Measurements from ENCODE around the gene ZNF804B. TPM values are rescaled to one million over a fixed set of nuclear protein-coding genes. Genes with fewer than 3 reads are reported as not detected.
A peak's percentile ranks its signal among the peaks of the same experiment; 100 is the strongest.

Gene ZNF804B
- total RNA-seq, 2 donors from 2014 or later: not detected

DNA sequence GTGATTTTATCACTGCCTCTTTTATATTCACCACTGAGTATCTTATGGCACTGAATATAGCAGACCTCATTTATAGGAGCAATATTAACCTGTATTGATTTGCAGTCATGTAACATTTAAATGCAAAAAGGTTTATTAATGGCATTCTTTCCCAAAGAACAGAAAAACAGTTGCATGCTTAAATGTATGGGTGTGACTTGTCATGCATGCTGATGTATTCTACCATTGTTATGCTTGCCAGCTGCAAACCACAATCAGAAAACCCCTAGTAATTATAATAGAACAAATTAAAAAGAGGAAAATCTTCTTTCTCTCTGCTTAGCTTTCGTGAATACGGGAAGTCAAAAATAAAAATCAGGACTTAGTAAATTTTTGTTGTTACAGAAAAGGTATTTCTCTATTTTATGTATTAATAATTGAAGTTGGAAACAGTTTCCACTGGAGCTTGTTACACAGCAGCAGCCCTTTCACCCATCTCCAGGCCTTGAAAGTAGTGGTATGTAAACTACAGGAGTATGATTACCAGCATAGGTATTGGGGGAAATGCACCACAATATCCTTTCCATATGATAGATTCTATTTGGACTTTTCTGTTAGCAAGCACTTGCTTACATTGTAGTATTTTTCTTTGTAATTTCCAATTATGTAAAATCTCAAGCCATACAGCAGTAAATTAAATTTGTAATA is 183.5 kb downstream of the ZNF804B start:
- Mint-ChIP-seq H3K27ac (no peak overlapping the region), H3K4me1 (ENCODE audit: low read depth) (no peaks in the 10 kb centered on the region), H3K9me3 (peaks cover 4 to 6% of the 10 kb centered on the region in 2 donors), H3K27me3 (ENCODE audit: low read depth) (no peaks in the 10 kb centered on the region), H3K36me3 (ENCODE audit: insufficient read depth in 2 of 2) (no peaks in the 10 kb centered on the region), H3K4me3 (no peak overlapping the region)
- ATAC-seq (replicated peaks in 1 of 2) (no peak), DNase-seq (no peak)

DNA sequence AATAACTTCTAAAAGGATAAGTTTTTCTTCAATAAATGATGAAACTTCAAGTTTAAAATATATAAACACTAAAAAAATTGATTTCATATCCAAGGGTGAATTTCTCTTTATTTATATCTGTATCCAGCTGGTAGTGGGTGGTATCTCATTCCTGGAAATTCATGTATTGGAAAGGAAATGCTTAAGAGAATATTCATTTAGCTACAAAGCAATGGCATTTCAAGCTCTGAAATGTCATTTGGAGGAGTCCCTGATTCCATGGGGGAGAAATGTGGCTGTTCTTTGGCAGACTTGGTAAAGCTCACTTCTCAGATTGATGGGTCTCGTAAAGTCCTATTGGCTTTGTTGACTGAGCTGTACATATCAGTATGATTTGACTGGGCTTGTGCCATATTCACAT is 192.3 kb downstream of the ZNF804B start:
- Mint-ChIP-seq H3K27ac (no peak overlapping the region), H3K27me3 (ENCODE audit: low read depth) (no peaks in the 10 kb centered on the region), H3K4me1 (ENCODE audit: low read depth) (no peaks in the 10 kb centered on the region), H3K9me3 (no peaks in the 10 kb centered on the region), H3K36me3 (ENCODE audit: insufficient read depth in 2 of 2) (no peaks in the 10 kb centered on the region), H3K4me3 (no peak overlapping the region)
- DNase-seq: no peak
- no peak for ATAC-seq (replicated peaks in 1 of 2)

DNA sequence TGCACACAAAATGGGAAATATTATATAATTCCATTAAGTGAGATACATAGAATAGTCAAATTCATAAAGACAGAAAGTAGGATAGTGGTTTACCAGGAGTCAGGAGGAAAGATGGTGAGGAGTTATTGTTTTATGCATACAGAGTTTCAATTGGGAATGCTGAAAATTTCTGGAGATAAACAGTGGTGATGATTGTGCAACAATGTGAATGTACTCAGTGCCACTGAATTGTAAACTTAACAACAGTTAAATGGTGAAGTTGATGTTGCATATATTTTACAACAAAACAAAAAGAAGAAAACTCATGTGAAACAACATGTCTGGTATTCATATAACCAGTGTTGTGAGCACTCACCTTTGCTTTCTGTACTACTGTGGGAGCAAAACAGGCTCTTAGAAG is 204.9 kb downstream of the ZNF804B start:
- Mint-ChIP-seq H3K4me1 (ENCODE audit: low read depth) (no peaks in the 10 kb centered on the region), H3K27ac (no peak overlapping the region), H3K36me3 (ENCODE audit: insufficient read depth in 2 of 2) (no peaks in the 10 kb centered on the region), H3K4me3 (no peak overlapping the region), H3K27me3 (ENCODE audit: low read depth) (peaks cover 8% of the 10 kb centered on the region), H3K9me3 (peaks cover 0 to 3% of the 10 kb centered on the region in 2 donors)
- DNase-seq: no peak
- ATAC-seq (replicated peaks in 1 of 2): no peak

DNA sequence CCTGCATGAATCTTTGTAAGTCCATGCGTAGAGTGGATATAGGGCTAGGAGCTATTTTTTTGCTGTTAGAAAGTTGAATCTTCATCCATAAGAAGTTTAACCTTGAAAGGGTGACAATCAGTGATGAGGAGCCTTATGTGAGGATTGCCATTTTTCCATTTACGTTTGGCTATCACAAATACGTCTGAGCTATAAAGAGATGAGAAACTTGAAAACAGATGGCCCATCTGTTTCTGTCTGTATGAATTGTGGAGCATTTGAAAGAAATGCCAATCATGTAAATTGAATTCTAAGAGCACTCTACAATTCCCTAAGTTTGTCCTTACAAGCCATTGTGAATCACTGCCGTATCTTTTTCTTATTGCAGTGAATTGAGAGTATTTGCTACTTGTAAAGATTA is 205.9 kb downstream of the ZNF804B start:
- Mint-ChIP-seq H3K4me3 (no peak overlapping the region), H3K27me3 (ENCODE audit: low read depth) (peaks cover 8% of the 10 kb centered on the region), H3K27ac (no peak overlapping the region), H3K9me3 (peaks cover 0 to 3% of the 10 kb centered on the region in 2 donors), H3K4me1 (ENCODE audit: low read depth) (no peaks in the 10 kb centered on the region), H3K36me3 (ENCODE audit: insufficient read depth in 2 of 2) (no peaks in the 10 kb centered on the region)
- ATAC-seq (replicated peaks in 1 of 2) (no peak), DNase-seq (no peak)

DNA sequence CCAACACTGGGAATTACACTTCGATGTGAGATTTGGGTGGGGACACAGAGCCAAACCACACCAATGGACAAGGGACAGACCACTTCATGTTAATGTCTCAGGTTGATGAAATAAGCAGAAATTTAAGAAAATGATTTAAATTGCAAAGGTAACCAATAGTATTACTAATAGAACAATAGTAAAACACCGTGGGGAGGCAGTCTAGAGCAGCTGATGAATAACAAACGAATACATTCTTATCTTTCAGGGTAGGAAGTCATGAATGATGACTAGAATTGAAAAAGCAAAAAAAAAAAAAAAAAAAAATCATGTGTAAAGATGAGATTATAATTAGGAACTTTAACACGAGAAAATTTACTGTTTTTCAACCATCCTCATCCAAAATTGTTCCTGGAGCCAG is 207.9 kb downstream of the ZNF804B start:
- no peak overlapping the region for H3K4me3 Mint-ChIP-seq
- H3K27me3 Mint-ChIP-seq (ENCODE audit: low read depth): peaks cover under 1% of the 10 kb centered on the region
- H3K27ac Mint-ChIP-seq: no peak overlapping the region
- DNase-seq (no peak), ATAC-seq (replicated peaks in 1 of 2) (no peak)
- H3K4me1 Mint-ChIP-seq (ENCODE audit: low read depth): no peaks in the 10 kb centered on the region
- H3K9me3 Mint-ChIP-seq: peaks cover 0 to 3% of the 10 kb centered on the region in 2 donors
- no peaks in the 10 kb centered on the region for H3K36me3 Mint-ChIP-seq (ENCODE audit: insufficient read depth in 2 of 2)

DNA sequence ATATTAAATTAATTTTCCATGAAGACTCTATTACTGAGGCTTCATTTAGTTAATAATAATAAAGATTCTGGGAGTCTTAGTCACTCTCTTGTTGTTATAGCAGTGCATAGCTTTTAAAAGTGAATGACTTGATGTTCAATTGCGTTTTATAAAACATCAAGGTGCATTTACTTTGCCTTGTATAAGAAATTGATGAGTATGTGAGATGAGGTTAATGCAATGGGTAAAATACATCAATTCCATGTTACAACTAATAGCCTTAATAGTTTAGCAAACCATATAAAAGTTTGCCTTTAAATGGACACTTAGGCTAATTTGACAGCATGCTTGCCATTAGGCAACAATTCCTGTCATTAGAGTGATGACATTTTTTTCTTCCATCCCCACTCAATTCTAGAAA is 209.7 kb downstream of the ZNF804B start:
- Mint-ChIP-seq H3K27ac (no peak overlapping the region), H3K9me3 (peaks cover 0 to 3% of the 10 kb centered on the region in 2 donors), H3K4me1 (ENCODE audit: low read depth) (no peaks in the 10 kb centered on the region), H3K4me3 (no peak overlapping the region), H3K27me3 (ENCODE audit: low read depth) (no peaks in the 10 kb centered on the region), H3K36me3 (ENCODE audit: insufficient read depth in 2 of 2) (no peaks in the 10 kb centered on the region)
- DNase-seq: no peak
- no peak for ATAC-seq (replicated peaks in 1 of 2)

DNA sequence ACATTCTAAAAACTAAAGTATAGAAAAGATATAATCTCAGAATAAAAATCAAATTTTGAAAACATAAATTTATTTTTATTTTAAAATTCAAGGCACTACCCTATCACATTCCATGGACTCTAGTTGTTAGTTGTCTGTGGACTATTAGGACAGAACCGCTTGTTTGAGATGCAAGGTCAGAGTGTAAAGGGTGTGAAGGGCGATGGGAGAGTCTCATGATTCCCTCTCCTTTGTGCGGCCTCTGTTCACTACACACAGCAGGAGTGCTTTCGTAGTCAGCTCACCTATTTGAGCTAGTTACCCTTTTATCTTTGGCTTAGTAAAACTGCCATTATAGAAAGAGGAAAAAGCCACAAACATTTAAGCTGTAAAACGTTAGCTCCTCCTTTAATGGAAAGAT is 225.8 kb downstream of the ZNF804B start:
- H3K27me3 Mint-ChIP-seq (ENCODE audit: low read depth): peaks cover 5% of the 10 kb centered on the region
- peaks cover 1 to 2% of the 10 kb centered on the region in 2 donors for H3K9me3 Mint-ChIP-seq
- H3K27ac Mint-ChIP-seq: no peak overlapping the region
- ATAC-seq (replicated peaks in 1 of 2) (no peak), DNase-seq (no peak)
- H3K36me3 Mint-ChIP-seq (ENCODE audit: insufficient read depth in 2 of 2): no peaks in the 10 kb centered on the region
- H3K4me3 Mint-ChIP-seq: no peak overlapping the region
- H3K4me1 Mint-ChIP-seq (ENCODE audit: low read depth): no peaks in the 10 kb centered on the region

DNA sequence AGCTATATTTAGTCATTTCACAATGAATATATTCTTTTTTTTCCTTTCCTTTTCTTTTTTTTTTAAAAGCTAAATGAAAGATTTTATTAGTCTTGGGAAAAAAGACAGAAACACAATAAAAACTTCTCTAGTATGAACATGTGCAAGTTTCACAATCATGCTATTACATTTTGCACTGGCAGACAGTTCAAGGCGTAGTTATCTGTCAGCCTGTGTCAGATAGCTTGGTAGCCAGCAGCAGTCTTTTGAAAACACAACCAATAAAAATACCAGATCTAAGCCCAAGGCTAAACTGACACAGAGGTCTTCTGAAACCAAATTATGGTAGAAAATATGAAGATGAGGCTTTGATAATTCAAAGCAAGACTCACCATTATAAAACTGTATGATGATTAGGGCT is 241.8 kb downstream of the ZNF804B start:
- no peak overlapping the region for H3K4me3 Mint-ChIP-seq
- H3K4me1 Mint-ChIP-seq (ENCODE audit: low read depth): peaks cover 28% of the 10 kb centered on the region
- peaks cover 24% of the 10 kb centered on the region for H3K27me3 Mint-ChIP-seq (ENCODE audit: low read depth)
- H3K9me3 Mint-ChIP-seq: peaks cover 0 to 3% of the 10 kb centered on the region in 2 donors
- ATAC-seq (replicated peaks in 1 of 2): no peak
- DNase-seq: no peak
- peak overlapping the region; percentile 50 for H3K27ac Mint-ChIP-seq
- no peaks in the 10 kb centered on the region for H3K36me3 Mint-ChIP-seq (ENCODE audit: insufficient read depth in 2 of 2)

DNA sequence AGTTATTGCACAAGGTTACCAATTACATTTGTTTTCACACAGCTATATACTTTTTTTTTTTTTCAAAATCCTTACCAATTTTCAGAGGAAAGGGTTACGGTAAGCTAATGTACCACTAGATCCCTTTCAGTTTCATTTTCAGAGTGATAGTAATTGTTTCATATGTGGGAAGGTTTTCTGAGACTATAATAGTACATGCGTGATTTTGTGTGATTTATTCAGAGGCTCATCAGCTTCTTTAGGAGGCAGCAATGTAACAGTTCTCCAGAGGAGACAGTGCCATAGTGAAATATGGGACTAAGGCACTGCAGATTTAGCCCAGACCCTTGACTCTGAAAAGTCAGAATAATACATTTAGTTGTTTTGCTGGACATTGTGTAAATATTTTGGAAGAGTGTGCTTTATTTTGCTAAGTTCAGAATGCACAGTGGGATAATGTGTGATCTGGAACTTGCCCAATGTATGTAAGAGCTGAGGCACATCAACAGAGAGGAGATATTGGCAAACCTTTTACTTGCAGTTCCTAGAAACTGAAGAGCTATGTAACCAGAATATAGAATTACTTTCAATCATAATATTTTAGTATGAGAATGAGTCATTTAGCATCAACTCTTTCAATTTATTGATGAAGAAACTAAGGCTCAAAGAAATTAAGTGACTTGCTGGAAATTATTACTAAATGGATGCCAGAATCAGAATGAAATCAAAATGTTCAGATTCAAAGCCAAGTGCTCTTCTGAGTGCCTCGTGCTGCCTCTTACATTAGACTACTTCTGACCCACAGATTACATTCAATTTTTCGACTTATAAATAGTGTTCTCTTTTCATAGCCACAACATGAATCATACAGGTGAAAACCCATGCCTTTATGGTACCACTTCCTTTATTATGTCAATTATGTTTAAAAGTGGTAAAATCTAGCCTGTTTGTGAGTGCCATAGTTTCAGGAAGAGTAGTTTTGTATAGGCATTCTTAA is 243.8 kb downstream of the ZNF804B start:
- H3K4me1 Mint-ChIP-seq (ENCODE audit: low read depth): peaks cover 28% of the 10 kb centered on the region
- peak overlapping the region; percentile 86 for H3K27ac Mint-ChIP-seq
- H3K4me3 Mint-ChIP-seq: peak overlapping the region; percentile 71 to 79
- no peaks in the 10 kb centered on the region for H3K36me3 Mint-ChIP-seq (ENCODE audit: insufficient read depth in 2 of 2)
- H3K9me3 Mint-ChIP-seq: no peaks in the 10 kb centered on the region
- peak; percentile 82 to 87 for ATAC-seq (replicated peaks in 1 of 2)
- H3K27me3 Mint-ChIP-seq (ENCODE audit: low read depth): peaks cover 11% of the 10 kb centered on the region
- no peak for DNase-seq

DNA sequence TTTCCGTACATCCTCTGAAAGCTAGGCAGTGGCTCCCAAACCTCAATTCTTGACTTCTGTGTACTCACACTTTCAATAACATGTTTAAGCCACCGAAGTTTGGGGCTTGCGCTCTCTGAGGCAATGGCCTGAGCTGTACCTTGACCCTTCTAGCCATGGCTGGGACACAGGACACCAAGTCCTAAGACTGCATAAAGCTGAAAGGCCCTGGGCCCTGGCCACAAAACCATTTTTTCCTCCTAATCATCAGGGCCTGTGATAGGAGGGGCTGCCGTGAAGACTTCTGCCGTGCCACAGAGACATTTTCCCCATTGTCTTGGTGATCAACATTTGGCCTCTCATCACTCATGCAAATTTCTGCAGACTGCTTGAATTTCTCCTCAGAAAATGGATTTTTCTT is 252.5 kb downstream of the ZNF804B start:
- DNase-seq (no peak), ATAC-seq (replicated peaks in 1 of 2) (no peak)
- Mint-ChIP-seq H3K27me3 (ENCODE audit: low read depth) (no peaks in the 10 kb centered on the region), H3K27ac (no peak overlapping the region), H3K4me1 (ENCODE audit: low read depth) (no peaks in the 10 kb centered on the region), H3K36me3 (ENCODE audit: insufficient read depth in 2 of 2) (peaks cover 0 to 3% of the 10 kb centered on the region in 2 donors), H3K9me3 (peaks cover 5 to 16% of the 10 kb centered on the region in 2 donors), H3K4me3 (no peak overlapping the region)

DNA sequence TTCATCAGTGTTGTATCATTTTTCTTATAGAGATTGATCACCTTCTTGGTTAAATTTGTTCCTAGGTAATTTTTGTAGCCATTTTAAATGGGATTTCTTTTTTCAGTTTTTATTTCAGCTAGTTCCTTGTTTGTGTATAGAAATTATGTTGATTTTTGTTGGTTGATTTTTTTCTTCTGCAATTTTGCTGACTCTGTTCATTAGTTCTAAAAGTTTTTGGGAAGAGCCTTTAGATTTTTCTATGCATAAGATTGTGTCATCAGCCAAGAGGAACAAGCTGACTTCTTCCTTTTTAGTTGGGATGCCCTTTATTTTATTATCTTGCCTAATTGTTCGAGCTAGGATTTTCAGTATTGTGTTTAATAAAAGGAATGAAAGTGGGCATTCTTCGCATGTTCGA is 258.2 kb downstream of the ZNF804B start:
- Mint-ChIP-seq H3K9me3 (peaks cover 7 to 10% of the 10 kb centered on the region in 2 donors), H3K27me3 (ENCODE audit: low read depth) (peaks cover 6% of the 10 kb centered on the region), H3K4me3 (no peak overlapping the region), H3K4me1 (ENCODE audit: low read depth) (no peaks in the 10 kb centered on the region), H3K27ac (no peak overlapping the region), H3K36me3 (ENCODE audit: insufficient read depth in 2 of 2) (no peaks in the 10 kb centered on the region)
- DNase-seq (no peak), ATAC-seq (replicated peaks in 1 of 2) (no peak)

DNA sequence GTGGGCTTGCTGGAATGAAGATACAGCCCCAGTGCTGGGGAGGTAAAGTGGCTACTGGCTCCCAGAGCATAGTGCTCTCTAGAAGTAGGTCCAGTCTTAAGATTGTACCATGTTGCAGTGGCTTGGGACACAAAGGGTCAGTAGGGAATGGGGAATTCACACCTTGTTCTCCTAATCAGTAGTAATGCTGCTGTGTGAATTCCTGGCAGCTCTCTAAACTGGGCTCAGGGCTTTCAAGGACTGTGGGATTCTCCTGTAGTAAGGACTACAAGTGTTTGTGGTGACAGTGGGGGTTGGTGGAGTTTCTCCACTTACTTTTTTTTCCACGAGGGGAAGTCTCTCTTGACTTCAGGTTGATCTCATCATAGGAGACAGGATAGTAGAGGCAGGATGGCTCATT is 262.2 kb downstream of the ZNF804B start:
- Mint-ChIP-seq H3K4me1 (ENCODE audit: low read depth) (no peaks in the 10 kb centered on the region), H3K27me3 (ENCODE audit: low read depth) (peaks cover 16% of the 10 kb centered on the region)

DNA sequence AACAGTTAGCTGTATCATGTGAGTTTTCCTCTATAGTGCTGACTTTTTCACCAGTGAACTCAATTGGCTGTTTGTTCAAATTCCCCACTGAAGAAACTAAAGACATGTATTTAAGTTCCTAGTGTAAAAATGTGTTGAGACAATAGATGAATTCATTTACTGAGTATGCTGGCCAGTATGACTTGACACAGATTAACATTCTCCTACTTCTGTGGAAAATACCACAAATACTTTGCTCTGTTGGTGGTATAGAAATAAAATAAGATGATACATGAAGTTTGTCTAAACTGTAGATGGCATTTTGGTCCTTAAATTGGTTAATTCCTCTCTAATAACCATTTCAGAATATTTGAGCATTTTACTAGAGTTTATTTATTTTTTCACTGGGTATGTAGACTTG is 263.7 kb downstream of the ZNF804B start:
- DNase-seq (no peak), ATAC-seq (replicated peaks in 1 of 2) (no peak)
- peaks cover 16% of the 10 kb centered on the region for H3K27me3 Mint-ChIP-seq (ENCODE audit: low read depth)
- H3K9me3 Mint-ChIP-seq: peaks cover 3 to 5% of the 10 kb centered on the region in 2 donors
- H3K4me1 Mint-ChIP-seq (ENCODE audit: low read depth): no peaks in the 10 kb centered on the region
- H3K27ac Mint-ChIP-seq: no peak overlapping the region
- no peaks in the 10 kb centered on the region for H3K36me3 Mint-ChIP-seq (ENCODE audit: insufficient read depth in 2 of 2)
- no peak overlapping the region for H3K4me3 Mint-ChIP-seq

More for the DNA sequence above, 262.2 kb downstream of the ZNF804B start:
- no peaks in the 10 kb centered on the region for H3K36me3 Mint-ChIP-seq (ENCODE audit: insufficient read depth in 2 of 2)
- no peak overlapping the region for H3K27ac Mint-ChIP-seq
- ATAC-seq (replicated peaks in 1 of 2) (no peak), DNase-seq (no peak)
- H3K4me3 Mint-ChIP-seq: no peak overlapping the region
- H3K9me3 Mint-ChIP-seq: peaks cover 3 to 8% of the 10 kb centered on the region in 2 donors

All from activated T-cell treated with anti-CD3 and anti-CD28 coated beads, Interleukin-2, amount 50 U/mL, for 72 hours (primary cell).